ENCODE measurements around the gene CPED1.
"Not testable (repeated sequence)": the region's sequence is repeated elsewhere in the genome, so short reads cannot be mapped to it uniquely, and the experiment has no call there.

CPED1 gene

DNA sequence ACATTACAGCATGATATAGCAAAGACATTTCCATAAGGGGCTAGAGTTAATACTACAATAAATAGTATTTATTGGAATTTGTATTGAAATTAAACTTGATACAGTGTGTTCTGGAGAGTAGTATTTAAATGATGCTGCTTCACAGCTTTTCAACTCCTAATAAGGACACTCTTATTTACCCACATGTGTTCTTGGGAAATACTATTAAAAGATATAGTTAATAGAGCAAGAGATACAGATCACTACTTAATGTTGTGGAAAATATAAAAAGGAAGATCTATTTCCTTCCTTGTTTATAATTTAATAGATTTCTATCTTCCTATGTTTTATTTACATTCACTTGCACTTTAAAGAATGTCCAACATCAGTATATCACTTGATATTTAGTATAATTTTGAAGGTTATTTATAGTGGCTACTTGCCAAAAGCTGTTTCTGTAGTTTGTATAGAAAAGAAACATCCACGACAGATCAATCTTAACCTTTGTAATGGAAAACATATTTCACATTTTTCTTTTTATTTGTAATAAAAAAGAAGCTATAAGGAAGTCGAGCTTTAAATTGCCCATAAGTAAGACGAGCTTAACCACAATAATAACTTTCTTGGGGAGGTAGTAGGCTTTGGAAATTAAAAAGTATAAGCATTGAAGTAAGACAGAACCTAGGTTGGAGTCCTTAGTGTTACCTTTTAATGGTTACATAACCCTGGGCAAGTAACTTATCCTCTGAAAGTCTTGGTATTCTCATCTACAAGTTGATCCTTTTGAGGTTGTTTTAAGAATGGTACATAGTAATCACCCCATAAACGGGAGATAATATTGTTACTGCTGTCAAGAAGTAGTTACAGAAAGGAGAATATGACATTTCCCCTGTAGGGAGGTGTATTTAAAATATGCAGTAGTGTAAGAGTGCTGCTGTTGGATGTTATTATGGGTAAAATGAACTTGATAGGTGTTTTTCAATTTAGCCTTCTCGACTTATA is 32.8 kb downstream of the CPED1 start:
- no peak for DNase-seq

DNA sequence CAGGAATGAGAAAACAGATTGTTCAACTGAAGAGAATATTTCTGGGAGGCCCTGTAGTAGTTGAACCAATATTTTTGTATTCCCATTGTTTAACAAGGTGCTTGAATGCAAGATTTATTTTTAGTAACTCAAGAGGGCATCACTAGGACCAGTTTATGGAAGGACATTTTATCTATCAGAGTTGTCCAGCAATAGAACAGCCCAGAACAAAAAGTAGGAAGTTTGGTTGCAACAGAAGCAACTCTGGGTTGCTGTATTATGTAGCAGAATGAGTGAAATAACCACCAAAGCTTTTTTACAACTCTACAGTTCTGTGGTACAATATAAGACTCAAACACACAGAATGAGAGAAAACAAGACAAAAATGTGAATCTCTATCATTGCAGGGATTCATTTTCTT is 34.7 kb downstream of the CPED1 start:
- DNase-seq, result no peak

DNA sequence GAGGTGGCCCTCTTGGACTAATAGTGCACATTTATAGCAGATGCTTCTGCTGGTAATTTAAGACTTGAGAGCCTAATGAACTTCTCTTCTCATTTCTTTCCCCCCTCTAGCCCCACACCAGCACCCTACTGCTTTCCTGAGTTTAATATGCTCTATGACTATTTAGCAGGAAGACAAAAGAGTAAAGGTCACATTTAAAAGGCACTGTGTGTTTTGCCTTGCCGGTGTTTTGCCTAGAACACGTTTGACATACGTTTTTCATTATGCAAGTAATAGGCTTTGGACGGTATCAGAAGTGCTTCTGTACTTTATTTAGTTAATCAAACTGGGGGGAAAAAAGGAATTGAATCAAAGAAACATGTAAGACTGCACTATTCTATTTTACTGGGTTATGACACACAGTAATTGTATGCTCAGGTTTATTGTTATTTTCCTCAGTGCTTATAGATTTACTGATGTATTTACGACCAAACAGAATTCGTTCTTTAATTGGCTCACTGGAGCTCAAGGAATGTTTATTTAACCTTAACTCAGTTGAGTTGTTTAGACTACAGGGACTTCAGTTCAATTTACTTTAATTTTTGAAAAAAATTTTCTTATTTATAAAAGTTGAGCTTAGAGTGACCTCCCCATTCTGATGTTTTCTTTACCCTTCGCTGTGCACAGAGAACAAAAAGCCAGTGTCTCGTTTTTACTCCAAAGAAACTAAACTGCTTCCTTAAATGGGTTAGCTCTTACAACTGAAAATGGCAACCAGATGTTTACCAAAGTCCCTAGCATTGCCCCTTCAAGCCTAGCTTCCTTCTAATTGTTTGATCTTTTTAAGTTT is 35.4 kb downstream of the CPED1 start:
- DNase-seq, result no peak

DNA sequence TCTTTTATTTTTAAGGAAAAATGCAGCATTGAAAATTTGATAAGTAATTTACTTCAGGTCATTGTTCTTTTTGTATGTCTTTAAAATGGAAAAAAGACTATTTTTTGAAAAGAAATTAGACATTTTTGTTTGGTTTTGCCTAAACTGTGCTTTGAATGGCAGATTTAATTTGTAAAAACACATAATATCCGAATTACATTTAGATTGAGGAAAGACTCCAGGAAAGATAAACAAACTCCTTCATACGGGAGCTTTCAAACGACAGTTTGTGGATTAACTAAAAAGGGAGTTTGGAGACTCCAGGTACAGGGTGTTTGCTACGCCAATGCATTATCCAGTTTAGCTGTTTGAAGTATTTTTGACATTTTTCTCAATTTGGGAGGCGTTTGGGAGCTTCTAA is 36.1 kb downstream of the CPED1 start:
- DNase-seq, result no peak

DNA sequence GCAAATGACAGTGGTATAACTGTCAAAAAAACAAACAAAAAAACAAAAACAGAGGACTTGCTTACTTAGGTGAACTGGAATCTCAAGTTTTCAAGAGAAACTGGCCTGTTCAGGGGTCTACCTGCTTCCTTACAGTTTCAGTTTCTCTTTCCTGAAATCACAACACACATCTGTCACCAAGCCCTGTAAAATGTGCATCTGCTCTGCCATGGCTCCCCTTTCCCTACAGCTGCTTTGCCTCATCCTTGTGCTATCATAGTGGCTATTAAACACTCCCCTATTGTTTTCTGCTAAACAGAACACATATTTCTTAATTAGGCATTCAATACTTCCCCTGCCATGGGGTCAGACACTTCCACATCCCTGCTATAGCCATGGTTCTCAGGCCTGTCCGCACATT is 37.6 kb downstream of the CPED1 start:
- DNase-seq, result no peak

DNA sequence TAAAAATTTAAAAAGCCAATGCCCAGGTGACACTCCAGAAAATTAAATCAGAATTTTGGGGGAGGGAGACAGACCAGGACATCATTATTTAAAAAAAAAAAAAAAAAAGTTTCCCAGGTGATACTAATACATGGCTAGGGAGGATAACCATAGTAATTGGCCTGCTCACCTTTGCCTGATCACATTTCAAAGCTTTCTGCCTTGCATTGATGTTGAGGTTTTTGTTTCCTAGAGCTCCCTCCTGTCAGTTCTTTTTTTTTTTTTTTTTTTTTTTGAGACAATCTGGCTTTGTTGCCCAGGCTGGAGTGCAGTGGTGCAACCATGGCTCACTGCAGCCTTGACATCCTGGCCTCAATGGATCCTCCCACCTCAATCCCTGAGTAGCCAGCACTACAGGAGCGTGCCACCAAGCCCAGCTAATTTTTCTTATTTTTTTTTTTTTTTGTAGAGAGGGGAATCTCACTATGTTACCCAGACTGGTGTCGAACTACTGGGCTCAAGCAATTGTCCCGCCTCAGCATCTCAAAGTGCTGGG is 38.1 kb downstream of the CPED1 start:
- no peak for DNase-seq

DNA sequence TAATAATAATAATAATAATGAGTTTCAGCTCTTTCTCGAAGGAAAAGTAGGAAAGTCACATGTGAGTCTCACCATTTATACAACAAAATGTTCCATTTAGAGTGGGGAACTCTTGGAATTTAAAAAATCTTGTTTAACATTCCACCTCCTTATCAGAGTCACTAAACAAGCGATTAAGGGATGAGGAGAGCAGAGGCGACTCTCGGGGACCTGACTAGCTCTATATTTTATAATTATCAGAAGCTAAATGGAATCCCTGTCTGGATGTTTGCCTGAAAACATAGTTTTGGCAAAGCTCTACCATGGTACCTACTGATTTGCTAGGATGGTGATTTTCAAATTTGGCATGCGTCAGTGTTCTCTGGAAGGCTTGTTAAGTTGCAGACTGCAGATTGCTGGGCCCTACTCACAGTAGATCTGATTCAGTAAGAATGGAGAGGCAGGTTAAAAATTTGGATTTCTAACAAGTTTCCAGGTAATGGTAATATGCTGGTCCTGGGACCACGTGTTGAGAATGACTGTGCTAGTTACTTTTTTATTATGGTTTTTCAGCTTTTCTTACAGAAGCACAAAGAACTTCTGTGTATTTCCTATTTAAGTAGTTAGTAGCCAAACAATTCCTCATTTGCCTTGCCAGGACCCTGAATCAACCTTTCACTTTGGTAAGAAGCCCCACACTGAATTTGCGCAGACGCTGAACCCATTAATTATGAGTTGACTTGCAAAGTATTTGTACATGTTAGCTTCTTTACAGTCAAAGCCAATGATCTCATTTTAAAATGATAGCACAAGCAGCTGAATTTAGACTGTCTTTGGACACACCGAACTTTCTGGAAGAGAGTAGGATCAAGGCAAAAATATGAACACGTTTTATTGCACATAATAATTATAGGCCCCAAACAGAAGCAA is 39.5 kb downstream of the CPED1 start:
- no peak for DNase-seq

DNA sequence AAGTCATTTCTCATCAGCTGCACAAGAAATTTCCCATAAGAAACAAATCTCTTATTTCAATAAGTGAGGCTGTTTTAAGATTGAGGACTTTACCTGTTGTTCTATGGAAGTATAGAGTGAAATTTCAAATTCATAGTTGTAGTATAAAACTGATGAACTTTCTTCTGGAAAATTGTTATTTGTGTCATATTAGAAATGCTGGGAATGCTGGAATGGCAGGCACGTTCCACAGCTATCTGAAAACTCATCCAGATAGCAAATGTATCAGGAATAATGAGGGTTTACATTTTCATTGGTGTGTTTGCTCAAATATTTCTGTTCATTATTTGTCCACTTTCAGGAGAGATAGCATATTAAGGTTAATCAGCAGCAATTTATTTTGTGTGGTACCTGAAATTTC is 40.8 kb downstream of the CPED1 start:
- DNase-seq, result no peak

DNA sequence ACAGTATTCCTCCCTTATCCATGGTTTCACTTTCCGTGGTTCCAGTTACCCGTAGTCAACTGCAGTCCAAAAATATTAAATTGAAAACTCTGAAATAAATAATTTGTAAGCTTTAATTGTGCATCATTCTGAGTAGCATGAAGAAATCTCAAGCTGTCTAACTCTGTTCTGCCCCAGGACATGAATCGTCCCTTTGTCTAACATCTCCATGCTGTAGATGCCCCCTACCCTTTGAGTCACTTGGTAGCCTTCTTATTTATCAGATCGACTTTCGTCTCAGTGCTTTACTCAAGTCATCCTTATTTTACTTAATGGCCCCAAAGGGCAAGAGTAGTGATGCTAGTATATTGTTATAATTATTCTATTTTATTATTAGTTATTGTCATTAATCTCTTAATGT is 41.8 kb downstream of the CPED1 start:
- DNase-seq, result no peak

DNA sequence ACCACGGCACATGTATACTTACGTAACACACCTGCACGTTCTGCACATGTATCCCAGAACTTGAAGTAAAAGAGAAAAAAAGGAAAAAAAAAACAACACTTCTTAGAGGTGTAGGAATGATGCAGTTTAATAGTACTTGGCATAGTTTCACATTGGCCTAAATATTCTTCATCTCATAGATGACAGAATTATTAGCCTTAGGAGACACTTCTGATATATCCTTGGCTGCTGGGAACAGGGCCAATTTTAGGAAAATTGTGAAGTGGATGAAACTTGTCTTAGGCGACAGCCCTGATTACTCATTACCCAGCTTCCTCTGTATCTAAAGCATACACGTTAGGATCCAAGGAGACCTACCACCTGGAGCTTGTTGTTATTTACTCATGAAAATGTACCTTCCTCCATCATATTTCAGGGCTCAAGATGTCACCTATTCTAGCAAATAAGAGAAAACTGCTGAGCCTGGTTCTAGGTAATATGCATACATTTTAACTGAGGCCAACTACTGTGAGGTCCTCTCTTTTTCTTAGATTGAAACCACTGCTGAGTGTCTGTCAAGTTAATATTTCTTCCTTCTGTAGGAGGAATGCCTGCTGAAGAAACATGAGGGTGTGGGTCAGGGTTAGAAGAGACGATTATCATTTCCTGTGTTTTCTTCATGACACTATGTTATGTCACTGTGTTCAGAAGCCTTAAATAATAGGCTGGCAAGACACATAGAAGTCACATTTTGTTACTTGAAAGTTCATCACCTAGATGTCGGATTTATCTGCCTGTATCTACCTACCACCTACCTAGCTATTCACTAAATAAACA is 44.3 kb downstream of the CPED1 start:
- no peak for DNase-seq

DNA sequence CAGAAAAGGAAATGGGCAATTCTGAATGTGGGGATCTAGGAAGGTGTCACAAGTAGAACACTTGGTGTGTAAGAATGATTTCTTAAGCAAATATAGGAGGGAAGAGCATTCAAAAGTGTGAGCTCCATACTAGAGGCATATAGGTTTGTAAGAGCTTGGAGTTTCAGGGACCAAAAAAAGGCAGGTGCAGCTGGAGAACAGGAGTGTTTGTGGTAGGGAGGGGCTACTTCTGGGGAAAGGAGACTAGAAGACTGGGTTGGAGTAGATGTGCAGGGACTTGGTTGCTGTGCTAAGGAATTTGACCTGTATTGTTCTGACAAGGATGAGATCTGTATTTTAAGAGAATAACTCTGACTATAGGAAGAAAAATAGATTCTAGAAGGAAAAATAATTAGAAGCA is 46.4 kb downstream of the CPED1 start:
- DNase-seq, result no peak

DNA sequence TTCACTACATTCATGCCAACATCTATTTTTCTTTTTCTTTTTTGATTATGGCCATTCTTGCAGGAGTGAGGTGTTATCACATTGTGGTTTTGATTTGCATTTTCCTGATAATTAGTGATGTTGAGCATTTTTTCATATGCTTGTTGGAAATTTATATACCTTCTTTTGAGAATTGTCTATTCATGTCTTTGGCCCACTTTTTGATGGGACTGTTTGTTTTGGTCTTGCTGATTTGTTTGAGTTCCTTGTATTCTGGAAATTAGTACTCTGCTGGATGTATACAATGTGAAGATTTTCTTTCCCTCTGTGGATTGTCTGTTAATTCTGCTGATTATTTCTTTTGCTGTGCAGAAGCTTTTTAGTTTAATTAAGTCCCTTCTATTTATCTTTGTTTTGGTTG is 48.3 kb downstream of the CPED1 start:
- DNase-seq, result not testable (repeated sequence)

DNA sequence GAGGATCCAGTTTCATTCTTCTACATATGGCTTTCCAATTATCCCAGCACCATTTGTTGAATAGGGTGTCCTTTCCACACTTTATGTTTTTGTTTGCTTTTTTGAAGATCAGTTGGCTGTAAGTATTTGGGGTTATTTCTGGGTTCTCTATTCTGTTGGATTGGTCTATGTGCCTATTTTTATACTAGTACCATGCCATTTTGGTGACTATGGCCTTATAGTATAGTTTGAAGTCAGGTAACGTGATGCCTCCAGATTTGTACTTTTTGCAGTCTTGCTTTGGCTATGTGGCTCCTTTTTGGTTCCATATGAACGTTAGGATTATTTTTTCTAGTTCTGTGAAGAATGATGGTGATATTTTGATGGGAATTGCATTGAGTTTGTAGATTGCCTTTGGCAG is 48.8 kb downstream of the CPED1 start:
- DNase-seq, result not testable (repeated sequence)

DNA sequence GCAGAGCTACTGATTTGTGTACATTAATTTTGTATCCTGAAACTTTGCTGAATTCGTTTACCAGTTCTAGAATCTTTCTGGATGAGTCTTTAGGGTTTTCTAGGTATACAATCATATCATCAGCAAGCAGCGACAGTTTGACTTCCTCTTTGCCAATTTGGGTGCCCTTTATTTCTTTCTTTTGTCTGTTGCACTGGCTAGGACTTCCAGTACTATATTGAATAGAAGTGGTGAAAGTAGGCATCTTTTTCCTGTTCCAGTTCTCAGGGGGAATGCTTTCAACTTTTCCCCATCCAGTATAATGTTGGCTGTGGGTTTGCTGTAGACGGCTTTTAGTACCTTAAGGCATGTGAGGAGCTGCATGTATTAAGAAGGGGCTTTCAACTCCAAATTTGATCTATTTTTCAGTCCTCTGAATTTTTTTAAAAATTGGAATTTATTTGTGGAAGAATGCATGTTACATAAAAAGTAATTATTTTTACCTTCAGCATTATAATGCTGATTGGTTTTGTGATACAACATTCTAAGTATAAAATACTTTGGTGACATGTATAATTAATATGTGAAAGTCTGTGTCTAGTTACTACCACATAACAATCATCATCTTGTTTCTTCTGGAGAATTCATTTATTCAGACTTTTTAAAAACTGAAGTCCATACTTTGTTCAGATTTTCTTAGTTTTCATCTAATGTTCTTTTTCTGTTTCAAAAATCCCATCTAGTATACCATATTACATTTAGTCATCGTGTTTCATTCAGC is 49.6 kb downstream of the CPED1 start:
- no peak for DNase-seq

DNA sequence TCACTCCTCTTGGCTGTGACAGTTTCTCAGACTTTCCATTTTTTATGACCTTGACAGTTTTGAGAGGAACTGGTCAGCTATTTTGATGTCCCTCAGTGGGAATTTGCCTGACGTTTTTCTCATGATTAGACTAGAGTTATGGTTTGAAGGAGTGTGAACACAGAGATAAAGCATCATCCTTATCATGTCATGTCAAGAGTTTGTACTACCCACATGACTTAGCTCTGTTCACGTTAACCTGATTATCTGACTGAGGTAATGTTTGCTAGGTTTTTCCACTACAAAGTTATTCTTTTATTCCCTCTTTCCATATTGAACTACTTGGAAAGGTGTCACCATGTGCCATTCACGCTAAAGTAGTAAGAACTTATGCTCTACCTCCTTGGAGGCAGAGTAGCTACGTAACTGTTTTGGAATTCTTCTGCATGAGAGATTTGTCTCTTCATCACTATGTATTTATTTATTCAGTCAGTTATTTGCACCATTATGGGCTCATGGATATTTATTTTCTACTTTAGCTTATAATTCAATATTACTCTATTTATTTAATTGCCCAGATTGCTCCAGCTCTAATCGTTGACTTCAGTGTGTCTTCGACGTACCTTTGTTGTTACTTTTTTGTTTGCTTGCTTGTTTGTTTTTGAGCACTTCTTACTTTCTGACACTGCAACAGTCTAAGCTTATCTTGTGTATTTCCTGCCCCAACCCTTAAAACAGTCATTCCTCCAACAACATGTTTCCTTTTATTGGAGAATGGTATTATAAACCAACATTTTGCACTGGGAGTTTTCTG is 50.4 kb downstream of the CPED1 start:
- DNase-seq, result no peak

DNA sequence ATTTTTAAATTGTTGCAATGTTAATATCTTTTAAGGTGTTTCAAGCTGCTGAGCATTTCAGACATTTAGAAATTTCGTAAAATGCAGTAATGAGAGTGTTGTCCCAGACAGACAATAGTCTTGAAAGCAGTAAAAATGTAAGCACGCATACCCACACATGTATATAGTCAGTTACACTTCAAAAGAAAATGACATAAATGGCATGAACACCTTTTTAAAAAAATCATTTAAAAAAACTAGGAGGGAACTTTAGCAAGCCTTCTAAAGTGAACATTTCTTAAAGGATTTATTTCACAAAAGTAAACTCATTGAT is 51.0 kb downstream of the CPED1 start:
- no peak for DNase-seq

DNA sequence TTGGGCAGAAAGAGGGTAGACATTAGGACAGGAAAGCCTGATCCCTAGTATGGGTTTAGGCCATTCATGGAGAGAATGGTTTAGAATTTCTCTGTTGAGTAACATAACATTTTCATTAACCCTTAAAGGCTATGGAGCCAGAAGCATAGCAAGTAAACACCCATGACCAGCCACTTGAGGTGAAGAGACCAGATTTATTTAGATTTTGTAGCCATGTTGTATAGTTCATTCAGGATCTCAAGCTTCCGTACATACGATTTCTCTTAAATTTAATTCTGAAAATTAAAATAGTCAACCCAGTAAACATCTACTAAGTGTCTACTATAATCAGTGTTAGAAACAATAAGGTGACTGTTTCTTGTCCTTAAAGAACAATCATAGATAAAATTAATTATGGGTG is 51.5 kb downstream of the CPED1 start:
- no peak for DNase-seq

DNA sequence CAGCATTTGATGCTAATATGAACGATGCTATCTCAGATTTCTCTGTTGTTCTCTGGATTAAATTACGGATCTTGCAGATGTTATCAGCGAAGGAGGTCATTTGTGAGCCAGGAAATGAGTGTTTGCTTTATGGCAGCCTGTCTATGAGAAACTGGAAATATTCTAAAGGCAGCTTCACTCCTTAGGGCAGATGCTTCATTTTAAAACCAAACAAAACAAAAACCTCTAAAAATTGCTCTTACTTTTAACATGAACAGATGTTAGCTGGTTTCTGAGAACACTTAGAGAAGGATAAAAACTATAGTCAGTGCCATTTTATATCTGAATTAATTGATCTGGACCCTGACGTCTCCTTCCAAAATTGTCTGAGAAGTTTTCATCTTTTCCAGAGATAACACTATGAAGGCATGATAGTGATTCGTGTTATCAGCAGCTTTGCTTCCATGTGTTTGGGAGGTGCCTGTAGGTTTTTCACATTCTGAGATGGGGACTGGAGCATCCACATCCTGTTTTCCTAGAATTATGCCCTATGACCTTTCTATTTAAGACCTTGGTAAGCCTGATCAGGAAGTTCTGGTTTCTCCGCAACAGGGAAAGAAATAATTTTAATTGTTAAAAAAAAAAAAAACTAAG is 53.1 kb downstream of the CPED1 start:
- no peak for DNase-seq

DNA sequence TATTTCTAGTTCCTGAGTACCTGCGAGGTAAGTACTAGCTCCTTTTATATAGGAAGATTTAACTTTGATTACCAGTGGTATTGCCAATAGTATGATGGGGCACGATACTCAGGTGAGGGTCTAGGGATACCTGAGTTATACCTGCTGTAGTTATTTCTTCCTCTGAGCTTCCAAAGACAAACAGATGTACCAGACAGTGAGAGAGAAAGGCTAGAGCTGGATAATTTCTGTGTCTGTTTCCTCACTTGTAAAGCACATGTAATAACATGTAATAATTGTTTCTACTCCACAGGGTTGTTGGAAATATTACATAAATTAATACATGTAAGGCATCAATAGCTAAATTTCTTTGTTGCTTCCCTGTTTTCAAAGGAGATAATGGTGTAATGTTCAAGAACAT is 53.7 kb downstream of the CPED1 start:
- DNase-seq, result no peak

DNA sequence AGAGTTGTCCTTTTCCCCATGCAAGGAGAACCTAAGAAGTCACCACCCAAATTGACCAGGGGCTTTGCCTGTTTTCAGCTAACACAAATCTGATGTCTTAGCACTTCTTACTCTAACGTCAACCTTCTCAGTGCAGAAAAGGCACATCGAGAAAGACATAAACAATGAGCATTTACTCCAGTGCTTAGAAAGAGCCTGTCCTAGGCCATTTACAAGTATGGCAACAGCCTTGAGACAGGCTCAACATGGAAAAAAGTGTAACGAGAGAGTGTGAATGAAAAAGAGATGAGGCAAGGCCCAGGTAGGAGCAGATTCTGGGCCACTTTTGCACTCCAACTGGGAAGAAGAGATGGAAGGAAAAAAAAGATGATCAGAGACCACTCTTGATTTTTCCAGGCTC is 54.4 kb downstream of the CPED1 start:
- DNase-seq, result no peak

Data from stimulated activated CD4-positive, alpha-beta T cell treated with anti-CD3 and anti-CD28 coated beads, Interleukin-4, amount 100 ng/mL, for 4 hours (primary cell).